ENCODE data around the gene ASPRV1.
"Not testable (repeated sequence)": the region's sequence is repeated elsewhere in the genome, so short reads cannot be mapped to it uniquely, and the experiment has no call there.

The ASPRV1 gene

GRCh38 chr2:69961496-69961895, at the start of gene ASPRV1:
Gene ASPRV1, minus strand, starts transcription at chr2:69961631. Its CDS starts 195 bp downstream, at chr2:69961436.
- in situ Hi-C loops (cut with MboI; ENCODE audit: low sequenced_read_pairs): no loop called here

- in situ Hi-C loops (cut with MboI; ENCODE audit: low sequenced_read_pairs): no loop called here
Measured at GRCh38 chr2:70010576-70011111, 49.2 kb upstream of the ASPRV1 start.

- in situ Hi-C loops (cut with MboI; ENCODE audit: low sequenced_read_pairs): no loop called here
Measured at GRCh38 chr2:70009762-70010575, 48.5 kb upstream of the ASPRV1 start.

GRCh38 chr2:70008290-70008689, 46.9 kb upstream of the ASPRV1 start:
- in situ Hi-C loops (cut with MboI; ENCODE audit: low sequenced_read_pairs): no loop called here

GRCh38 chr2:70007151-70007550, 45.7 kb upstream of the ASPRV1 start:
- in situ Hi-C loops (cut with MboI; ENCODE audit: low sequenced_read_pairs): no loop called here

DNA sequence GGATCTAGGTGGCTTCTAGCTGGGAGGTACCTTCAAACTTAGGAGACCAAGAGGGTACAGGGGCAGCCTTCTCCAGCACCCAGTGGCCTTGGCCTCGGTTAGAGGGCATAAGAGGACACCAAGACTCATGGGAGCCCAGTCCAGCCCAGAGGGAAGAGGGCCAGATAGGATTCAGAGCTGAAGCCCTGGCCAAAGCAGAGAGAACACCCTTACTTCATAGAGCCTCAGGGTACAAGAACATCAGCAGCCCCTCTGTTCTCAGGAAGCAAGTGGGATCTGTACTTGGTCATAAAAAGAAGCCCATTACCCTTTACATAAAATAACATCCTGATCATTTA, 45.0 kb upstream of the ASPRV1 start:
- in situ Hi-C loops (cut with MboI; ENCODE audit: low sequenced_read_pairs): no loop called here

GRCh38 chr2:70005752-70006446, 44.5 kb upstream of the ASPRV1 start:
- in situ Hi-C loops (cut with MboI; ENCODE audit: low sequenced_read_pairs): no loop called here

DNA sequence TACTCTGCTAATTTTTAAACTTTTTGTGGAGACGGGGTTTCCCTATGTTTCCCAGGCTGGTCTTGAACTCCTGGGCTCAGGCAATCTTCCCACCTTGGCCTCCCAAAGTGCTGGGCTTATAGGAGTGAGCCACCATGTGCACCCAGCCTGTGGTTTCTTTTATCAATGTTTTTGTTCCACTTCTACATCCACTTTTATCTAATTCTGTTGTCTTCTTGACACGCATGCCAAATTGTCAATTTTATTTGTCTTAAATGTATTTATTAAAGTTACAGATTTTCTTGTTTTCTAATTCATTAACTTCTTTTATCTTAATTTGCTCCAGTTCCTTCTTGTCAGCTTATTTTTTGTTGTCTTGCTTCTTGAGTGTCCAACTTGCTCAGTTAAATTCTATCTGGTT, 43.8 kb upstream of the ASPRV1 start:
- in situ Hi-C loops (cut with MboI; ENCODE audit: low sequenced_read_pairs): no loop called here

DNA sequence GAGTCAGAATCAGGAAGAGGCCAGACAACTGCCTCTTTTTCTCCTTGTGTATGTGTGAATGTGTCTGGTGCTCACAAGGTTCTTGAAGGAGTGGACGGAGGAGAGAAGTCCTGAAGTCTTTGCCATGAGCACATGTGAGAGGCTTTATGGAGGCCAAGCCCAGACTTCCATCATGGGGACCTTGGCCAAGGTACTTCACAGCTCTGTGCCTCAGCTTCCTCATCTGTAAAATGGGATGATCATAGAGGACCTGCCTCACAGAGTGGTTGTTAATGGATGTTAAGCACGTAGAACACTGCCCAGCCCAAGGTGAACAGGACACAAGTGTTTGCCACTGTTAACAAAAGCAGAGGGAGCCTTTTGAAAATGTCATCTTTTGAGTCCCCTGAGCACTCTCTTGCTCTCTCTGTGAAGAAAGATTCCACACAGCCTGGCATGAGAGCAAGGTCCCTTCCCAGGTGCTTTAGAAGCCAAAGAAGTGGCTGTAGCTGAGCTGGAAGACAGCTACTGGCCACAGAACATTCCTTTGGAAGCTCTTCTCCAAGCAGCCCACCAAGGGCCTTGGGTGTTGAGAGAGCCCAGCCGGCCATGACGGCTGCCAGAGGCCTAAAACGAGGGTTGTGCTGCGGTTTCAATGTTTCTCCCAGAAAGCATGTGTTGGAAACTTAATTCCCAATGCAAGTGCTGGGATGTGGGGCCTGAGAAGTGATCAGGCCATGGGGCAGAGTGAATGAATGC, 41.8 kb upstream of the ASPRV1 start:
- in situ Hi-C loops (cut with MboI; ENCODE audit: low sequenced_read_pairs): no loop called here

DNA sequence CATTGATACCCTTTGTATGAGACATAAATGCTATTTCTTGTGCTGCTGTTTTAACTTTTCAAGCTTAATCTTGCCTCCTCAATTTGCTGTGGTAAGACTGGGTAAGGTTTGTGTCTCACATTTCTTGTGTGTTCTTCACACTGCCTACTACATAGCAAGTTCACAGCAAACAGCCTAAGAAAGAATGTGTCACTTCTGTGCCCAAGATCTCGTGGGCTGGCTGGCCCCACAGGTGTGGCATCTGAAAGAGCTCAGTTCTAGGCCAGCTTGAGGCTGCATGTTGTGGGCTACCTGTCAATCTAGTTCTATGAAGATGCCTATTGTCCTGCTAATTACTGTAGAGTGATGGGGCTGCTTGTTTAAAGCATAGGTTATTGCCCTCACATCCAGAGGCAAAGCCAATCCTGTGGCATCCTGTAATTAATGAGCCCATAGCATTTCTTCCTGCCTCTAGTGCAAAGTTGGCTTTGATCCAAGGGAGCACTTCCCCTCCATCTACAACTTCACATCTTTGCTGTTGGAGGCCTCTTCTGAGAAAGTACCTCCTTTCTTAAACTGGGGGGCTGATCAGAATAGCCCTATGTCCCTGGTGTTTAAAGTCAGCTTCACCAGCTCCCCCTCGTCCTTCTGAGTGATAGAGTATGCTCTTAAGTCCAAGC, 40.9 kb upstream of the ASPRV1 start:
- in situ Hi-C loops (cut with MboI; ENCODE audit: low sequenced_read_pairs): no loop called here

GRCh38 chr2:70000529-70000928, 39.1 kb upstream of the ASPRV1 start:
- in situ Hi-C loops (cut with MboI; ENCODE audit: low sequenced_read_pairs): not testable (repeated sequence)

DNA sequence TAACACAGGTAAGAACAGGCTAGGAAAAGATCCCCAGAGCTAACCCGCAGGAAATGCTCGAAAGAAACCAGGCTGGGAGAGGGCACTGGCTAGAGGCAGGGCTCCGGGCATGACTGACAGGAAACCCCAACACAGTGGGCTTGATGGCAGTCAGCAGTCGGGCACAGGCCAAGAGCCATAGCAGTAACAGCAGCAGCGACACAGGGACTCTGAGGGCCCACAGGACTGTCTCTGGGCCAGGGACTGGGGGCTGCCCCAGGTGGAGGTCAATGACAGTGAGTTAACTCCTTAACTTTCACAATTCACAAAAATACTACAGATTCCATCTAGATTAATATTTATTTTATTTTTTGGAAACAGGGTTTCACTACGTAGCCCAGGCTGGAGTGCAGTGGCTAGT, 37.3 kb upstream of the ASPRV1 start:
- in situ Hi-C loops (cut with MboI; ENCODE audit: low sequenced_read_pairs): no loop called here

DNA sequence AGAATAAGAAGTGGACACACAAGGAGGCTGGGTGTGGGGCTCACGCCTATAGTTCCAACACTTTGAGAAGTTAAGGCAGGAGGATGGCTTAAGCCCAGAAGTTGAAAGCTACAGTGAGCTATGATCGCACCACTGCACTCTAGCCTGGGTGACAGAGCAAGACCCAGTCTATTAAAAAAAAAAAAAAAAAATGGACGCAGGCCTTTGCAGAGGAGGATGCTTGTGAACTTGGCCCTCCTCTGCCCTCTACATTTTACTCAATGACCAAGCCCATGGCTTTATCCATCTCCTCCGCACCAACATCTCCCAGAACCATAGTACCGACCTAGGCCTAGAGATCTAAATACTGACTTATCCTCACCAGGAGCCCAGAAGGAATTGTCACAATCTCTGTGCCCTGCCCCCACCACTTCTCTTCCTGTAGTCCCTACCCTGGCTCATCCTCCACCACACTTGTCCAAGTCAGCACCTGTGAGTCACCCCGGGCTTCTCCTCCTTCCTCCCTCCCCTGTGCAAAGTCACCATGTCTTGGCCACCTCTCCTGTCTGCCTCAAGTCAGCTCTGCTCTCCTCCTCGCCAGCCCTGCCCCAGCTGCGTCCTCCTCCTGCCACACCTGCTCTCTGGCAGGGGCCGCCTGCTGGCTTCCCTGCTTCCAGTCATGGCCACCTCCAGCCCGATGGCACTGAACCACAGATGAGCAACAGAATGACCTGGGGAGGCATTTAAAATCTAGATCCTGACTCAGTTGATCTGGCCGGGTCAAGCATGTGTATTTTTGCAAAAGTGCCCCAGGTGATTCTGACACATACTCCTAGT, 35.8 kb upstream of the ASPRV1 start:
- in situ Hi-C loops (cut with MboI; ENCODE audit: low sequenced_read_pairs): no loop called here

- in situ Hi-C loops (cut with MboI; ENCODE audit: low sequenced_read_pairs): no loop called here
Measured at GRCh38 chr2:69995511-69995910, 34.1 kb upstream of the ASPRV1 start.

- in situ Hi-C loops (cut with MboI; ENCODE audit: low sequenced_read_pairs): no loop called here
Measured at GRCh38 chr2:69994166-69994565, 32.7 kb upstream of the ASPRV1 start.

DNA sequence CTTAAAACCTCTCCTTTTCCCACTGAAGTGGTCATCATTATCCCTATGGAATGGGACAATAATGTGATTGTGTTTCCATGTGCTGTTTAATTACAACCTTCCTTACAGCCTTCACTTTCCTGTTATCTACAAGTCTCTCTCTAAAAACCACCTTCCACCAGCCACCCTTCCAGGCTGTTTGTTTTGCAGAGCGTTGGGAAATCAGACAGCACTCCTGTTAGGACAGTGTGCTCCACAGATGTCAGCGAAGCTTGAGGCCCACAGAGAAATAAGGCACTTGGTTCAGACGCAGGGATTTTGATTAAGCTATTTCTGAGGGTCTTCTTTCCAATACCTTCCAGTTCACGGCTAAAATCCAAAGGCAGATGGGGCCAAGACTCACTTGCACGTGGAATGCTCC, 32.3 kb upstream of the ASPRV1 start:
- in situ Hi-C loops (cut with MboI; ENCODE audit: low sequenced_read_pairs): no loop called here

DNA sequence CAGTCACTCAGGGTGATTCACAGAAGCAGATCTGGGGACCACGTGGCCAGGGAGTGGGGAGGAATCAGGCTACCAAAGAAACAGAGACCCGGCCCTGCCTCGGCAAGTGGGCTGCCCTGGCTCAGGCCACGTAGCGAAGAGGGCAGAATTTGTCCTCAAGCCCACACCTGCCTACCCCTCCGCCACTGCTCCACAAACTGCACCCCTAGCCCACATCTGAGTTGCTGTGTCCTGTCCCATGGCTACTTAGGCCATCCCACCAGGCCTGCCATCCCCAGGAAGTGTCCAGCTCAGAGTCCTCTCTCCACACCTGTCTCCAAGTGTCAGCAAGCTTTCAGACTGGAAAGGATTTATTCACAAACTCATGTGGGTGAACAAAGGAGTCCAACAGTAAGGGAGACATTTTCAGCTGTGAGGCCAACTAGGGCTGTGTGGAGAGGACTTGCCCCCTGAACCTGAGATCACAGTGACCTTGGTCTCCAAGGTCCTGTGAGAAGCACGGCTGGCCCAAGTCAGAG, 31.7 kb upstream of the ASPRV1 start:
- in situ Hi-C loops (cut with MboI; ENCODE audit: low sequenced_read_pairs): no loop called here

GRCh38 chr2:69992310-69993047, 31.0 kb upstream of the ASPRV1 start:
- in situ Hi-C loops (cut with MboI; ENCODE audit: low sequenced_read_pairs): no loop called here

DNA sequence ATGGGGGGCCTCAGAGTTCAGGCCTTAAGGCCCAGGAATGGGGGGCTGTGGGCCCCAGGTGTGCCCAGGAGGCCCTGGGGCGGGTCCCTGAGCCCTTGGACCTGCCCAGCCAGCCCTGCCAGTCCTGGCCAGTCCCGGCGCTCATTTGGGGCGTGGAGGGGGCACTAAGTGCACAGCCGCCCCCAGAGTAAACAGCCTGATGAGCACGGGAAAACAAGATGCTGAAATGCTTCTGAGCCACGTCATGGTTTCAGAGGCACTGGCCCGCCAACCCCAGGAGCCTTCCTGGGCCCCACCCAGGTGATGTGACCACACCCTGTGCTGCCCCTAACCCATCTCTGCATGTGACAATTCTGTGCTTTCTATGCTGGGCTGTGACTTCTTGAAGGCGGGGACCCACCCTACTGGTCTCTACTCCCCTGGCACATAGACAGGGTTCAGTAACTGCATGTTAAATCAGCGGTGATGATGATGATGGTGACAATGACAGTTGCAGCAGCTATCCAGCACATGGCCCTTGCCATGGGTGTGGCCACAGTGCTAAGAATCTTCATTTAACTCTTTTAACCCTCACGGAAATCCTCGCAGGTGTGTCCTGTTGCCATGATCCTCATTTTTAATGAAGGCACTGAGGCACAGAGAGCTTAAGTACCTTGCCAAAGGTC, 28.1 kb upstream of the ASPRV1 start:
- in situ Hi-C loops (cut with MboI; ENCODE audit: low sequenced_read_pairs): no loop called here

Data from HL-60/S4 treated with retinoic acid at 250 ng/mL for 4 days and 3 days (cell line).